GM10847 (cell line): Measurements from ENCODE around the gene EBF4.

ENCODE experiments used
- POLR2A ChIP-seq: IDR thresholded peaks from 2 replicates; pipeline ENCODE4 v1.6.1; 2011; ENCODE audit not compliant: insufficient read length; ENCODE audit errors: extremely low read depth

The EBF4 gene

GRCh38 chr20:2659547-2659946 is 33.0 kb upstream of the EBF4 start:
- TF ChIP-seq POLR2A, result no peak

DNA sequence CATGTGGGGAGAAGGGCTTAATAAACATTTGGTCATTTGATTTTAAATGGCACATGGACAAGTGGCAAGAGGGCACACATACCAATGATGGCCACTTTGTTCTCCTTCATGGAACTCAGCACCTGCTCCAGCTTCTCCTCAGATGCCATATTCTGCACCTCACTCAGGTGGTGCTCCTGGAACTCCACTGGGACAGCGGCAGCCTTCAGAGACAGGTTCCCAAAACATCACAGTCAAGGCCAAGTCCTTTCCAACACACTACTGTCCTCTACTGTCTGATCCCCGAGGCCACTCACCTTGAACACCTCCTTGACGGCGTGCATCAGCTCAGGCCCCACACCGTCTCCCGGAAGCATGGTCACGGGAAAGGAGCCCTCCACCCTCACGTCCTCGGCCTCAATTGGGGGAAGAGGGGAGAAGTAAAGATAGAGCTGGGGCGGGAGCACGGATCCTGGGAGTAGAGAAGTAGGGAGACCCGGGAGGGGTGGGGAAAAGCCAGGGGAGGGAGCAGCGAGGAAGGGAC is 29.2 kb upstream of the EBF4 start:
- no peak for TF ChIP-seq POLR2A

DNA sequence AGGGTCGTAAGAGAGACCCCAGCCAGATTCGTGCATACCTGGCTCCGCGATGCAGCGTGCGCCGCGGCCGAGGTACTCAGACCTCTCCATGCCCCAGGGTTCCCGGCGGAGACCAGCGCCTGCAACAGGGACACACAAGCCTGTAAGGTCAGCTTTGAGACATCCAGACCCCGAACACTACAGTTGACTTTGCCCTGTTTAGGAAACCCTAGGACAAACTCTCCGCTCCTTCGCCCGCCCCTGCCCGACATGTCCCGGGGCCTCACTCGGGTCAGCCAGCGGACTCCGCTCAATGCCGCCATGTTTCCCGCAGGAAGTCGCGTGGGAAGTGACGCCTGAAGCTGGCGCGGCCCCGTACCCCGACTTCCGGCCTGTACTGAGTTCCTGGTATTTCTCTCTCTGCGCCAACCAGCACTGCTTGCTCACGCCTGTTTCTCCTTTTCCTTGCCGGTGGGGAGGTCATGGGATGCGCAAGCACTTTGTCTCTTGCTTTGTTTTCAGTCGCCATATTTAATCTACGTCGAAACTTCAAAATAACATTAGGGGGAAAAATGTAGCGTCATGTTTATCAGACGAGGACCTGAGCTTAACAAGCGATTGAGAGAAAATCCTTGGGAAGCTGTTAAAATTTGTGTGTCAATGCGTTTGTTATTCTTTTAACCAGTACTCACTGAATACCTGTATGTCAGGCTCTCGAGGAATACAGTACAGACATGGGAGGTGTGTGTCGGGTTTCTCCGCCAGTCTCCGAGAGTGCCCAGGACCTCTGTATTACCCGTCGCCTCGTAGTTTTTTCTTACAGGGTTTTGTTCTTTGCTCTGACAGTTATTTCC is 28.5 kb upstream of the EBF4 start, which contains the start of gene IDH3B:
Gene IDH3B (minus strand): TSS at position 330 of the 833 bp plus-strand sequence. CDS start 28 bp downstream, at position 302.
- TF ChIP-seq POLR2A, result peak; percentile 53

DNA sequence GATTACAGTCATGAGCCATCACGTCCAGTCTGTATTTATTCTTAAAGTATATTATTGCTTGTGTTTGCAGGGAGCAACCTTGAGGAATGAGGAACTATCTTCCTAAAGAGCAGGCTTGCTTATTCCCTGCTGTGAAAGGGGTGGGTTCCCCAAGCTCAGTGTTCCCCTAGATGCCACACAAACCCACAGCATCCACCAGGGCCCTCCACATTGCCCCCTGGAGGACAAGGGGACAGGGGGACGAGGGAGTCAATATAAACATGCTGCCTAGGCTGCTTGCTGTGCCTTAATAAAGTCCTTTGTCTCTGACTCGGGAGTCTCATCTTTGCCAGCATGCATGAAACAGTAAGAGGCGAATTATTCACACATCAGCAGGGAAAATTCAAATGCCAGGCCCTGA is 20.6 kb upstream of the EBF4 start:
- TF ChIP-seq POLR2A, result no peak

DNA sequence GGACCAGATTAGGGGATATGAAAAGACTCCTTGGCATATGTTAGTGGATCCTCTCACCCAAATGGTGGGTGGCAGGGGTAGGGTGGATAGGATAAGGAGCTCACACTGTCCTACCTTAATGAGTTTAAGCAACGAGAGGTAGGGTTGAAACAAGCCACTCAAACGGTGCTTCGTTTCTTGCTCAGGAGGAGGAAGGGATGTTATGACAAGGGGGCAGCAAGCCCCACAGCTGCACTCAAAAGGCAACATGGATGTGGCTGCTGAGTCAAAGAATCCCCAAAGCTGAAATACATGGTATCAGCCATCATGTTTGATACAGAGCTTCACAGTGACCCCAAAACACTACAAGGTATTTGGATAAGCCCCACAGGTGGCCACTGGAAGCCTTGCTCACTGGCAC is 20.1 kb upstream of the EBF4 start:
- no peak for TF ChIP-seq POLR2A

GRCh38 chr20:2673453-2673852 is 19.1 kb upstream of the EBF4 start:
- no peak for TF ChIP-seq POLR2A

DNA sequence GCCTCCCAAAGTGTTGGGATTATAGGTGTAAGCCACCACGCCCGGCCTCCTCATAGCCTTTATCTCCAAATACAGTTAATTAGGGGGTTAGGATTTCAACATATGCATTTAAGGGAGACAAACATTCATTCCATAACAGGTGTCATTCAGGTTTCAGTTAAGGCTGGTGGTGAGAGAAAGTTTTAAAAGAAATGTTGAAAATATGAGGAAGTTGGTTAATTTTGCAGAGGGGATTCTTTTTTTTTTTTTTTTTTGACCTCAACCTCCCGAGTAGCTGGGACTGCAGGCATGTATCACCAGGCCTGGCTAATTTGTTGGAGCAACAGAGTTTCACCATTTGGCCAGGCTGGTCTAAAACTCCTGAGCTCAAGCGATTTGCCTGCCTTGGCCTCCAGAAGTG is 12.5 kb upstream of the EBF4 start:
- TF ChIP-seq POLR2A, result no peak

DNA sequence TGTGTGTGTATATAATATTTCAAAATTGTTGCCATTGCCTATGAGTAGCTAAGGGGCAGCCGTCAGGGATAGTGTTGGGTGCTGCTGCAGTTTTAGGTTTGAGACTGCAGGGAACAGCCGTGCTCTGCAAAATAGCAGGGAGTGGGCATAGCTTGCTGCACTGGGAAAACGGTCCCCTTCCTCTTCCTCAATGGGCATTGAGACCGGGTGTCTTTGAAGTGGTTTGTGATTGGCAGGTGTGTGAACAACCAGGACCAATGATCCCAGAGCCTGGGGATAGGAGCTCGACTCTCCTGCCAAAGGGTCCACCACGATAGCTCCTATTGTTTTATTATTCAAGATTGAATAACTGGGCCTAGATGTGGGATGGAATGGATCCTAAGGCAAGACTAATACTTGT is 5.1 kb upstream of the EBF4 start:
- no peak for TF ChIP-seq POLR2A

- no peak for TF ChIP-seq POLR2A
Measured at GRCh38 chr20:2688041-2688591, 4.5 kb upstream of the EBF4 start.

DNA sequence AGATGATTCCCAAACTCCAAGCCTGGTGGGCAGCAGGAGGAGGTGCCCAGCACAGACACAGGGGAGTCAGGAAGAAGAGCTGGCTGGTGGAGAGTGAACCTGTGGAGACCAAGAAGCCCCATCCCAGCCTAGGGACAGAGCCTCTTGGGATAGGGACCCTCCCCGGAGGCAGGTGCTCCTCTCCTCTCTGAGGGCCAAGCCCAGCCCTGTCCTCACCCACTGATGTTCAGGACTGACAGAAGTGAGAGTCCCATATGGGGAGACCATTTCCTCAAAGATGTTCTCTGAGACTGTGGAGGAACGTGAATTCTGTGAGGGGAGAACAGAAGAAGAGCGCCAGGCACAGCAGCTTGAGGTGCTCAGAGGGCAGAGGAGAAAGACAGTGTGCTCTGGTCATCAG is 2.4 kb upstream of the EBF4 start:
- no peak for TF ChIP-seq POLR2A

DNA sequence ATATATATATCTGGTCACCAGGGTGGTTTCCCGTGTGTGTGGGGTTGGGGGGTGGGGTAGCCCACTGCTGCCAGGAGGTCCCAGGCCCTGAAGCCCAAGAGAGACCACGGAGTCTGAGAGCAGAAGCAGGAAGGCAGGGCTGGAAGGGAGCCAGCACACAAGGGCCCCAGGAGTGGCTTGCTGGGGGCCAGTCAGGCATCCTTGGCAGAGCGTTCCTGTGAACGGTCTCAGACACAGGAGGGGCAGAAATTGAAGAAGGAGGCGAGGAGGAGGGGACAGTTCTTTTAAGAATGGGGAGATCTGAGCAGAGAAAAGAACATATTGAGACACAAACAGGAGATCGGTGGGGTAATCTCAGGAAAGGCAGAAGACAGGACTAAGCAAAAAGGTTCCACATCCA is 1.9 kb upstream of the EBF4 start:
- TF ChIP-seq POLR2A, result no peak

DNA sequence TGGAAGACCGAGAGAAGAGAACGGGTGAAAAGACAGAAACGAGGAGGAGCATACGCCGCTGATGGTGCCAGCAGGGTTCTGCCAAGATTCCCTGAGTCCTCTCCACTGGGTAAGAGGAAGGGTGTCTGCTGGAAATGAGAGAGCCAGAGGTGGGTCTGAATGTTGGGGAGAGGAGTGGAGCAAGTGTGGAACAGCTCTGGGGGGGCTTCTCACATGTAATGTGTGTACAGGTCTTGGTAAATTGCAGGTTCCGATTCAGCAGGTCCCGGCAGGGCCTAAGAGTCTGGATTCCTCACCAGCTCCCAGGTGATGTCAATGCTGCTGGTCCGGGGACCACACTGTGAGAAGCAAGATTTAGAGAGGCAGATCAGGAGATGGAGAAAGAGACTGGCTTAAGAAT is 1.5 kb upstream of the EBF4 start:
- TF ChIP-seq POLR2A, result no peak

DNA sequence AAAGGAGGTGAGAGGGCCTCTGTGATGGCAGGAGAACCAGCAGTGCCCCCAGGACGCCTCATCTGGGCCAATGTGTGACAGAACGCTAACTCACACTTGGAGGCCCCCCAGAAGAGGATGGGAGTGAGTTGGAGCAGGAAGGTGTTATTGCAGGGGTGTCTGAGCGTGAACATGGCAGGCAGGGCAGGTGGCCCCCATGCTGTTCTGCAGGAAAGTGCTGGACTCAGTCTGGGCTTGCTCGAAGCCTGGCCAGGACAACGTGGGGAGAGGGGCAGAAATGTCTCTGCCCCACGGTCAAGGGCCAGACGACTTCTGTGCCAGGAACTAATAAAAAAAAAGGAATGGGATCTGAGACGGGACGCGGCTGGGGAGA is 931 bp upstream of the EBF4 start:
- TF ChIP-seq POLR2A, result no peak

DNA sequence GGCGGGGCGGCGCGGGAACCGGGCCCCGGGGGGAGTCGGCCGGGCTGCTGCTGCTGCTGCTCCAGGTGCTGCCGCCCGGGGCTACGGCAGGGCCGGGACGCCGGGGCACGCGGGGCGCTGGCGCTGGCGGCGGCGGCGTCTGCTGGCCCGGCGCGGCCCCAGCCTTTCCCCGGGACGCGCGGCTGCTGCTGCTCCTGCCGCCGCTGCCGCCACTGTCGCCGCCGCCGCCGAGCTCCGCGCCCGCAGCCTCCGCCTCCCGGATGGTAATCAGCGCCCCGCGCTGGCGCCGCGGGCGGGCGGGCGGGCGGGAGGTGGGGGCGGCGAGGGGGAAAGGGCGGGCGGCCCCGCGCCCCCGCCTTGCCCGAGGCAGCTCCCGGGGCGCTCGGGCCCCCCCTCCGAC is 306 bp downstream of the EBF4 start:
- TF ChIP-seq POLR2A, result no peak

DNA sequence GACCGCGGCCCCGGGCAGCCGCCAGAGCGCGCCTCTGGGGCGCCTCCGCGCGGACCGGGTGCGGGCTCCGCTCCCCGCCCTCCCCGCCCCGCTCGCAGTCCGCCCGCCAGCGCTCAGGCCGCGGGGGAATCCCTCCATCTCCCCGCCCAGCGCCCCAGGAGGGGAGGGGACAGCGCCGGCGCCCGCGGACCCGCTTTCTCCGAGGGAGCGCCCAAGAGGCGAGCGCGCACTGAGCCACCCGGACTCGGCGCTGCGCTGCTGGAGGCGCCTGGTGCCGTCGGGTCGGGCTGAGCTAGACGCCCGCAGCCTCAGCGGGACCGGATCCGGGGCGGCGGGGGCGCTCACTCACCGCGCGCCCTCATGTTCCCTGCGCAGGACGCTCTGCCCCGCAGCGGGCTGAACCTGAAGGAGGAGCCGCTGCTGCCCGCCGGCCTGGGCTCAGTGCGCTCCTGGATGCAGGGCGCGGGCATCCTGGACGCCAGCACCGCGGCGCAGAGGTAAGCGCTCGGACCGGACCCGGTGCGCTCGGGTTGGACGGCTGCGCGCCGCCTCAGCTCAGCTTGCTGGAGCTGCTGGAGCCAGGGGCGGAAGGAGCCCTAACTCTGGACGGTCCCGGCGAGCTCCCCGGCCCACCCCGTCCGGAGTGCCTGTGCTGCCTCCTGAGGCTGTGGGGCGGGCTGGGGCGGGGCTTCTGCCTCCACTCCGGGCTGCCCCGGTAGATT is 867 bp downstream of the EBF4 start:
- no peak for TF ChIP-seq POLR2A

DNA sequence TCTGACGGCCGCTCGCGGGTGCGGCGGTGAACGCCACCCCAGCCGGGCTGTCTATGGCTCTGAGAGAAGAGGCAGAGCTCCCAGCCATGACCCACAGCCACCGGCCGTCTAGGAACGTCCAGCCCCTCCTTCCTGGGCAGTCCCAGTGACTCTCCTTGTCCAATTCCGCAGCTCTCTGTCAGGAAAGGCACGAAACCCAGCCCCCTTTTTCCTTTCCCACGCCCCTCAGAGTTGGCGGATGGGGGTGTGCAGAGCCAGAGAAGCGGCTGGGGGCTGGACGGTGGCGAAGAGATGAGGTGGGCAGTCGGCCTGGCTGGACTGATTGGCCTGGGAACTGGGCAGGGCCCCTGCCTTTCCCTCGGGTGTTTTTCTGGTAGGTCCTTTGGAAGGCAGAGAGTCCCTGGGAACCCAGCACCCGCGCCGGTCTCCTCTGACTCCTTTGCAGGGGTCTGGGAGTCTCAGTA is 1.5 kb downstream of the EBF4 start:
- no peak for TF ChIP-seq POLR2A

DNA sequence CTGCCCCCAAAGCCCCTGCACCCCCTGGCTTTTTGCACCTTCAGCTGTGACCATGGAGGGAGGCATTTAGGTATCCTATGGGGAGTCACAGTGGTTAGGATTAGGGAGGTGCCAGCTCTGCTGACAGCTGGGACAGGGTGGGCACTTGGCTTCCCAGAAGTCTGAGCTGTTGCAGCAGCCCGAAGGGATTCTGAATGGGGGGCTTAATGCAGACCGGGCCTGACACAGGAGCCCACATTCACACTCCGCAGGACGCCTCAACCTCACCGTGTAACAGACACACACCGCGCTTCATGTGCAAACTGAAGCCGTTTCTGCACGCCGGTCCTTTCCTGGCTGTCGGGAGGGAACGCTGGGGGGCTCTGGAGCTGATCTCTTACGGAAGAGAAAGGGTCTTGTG is 1.9 kb downstream of the EBF4 start:
- TF ChIP-seq POLR2A, result no peak
